GM21360 (cell line): ENCODE results near the gene TGFBR3L.
"Not testable (repeated sequence)": the region's sequence is repeated elsewhere in the genome, so short reads cannot be mapped to it uniquely, and the experiment has no call there.

Experiments
- ATAC-seq: cut with Tn5 transposase; IDR thresholded peaks from one replicate; pipeline ENCODE4 v1.9.1; 2021; ENCODE audit warnings: mild to moderate bottlenecking, moderate library complexity; ENCODE audit not compliant: unreplicated experiment

Gene TGFBR3L

GRCh38 chr19:7947939-7948338 is 33.3 kb downstream of the TGFBR3L start:
- no peak for ATAC-seq

GRCh38 chr19:7953060-7953459 is 38.4 kb downstream of the TGFBR3L start:
- no peak for ATAC-seq

- no peak for ATAC-seq
Measured at GRCh38 chr19:7953576-7953975, 38.9 kb downstream of the TGFBR3L start.

GRCh38 chr19:7955696-7956095 is 41.1 kb downstream of the TGFBR3L start:
- no peak for ATAC-seq

- no peak for ATAC-seq
Measured at GRCh38 chr19:7959211-7959610, 44.6 kb downstream of the TGFBR3L start.

- not testable (repeated sequence) for ATAC-seq
Measured at GRCh38 chr19:7961082-7961481, 46.5 kb downstream of the TGFBR3L start.

GRCh38 chr19:7961920-7962626 is 47.4 kb downstream of the TGFBR3L start:
- ATAC-seq: no peak

- ATAC-seq: no peak
Measured at GRCh38 chr19:7962644-7963268, 48.1 kb downstream of the TGFBR3L start.

- no peak for ATAC-seq
Measured at GRCh38 chr19:7963566-7963965, 48.9 kb downstream of the TGFBR3L start.

- no peak for ATAC-seq
Measured at GRCh38 chr19:7965259-7965841, 50.7 kb downstream of the TGFBR3L start.

GRCh38 chr19:7965921-7966665 is 51.5 kb downstream of the TGFBR3L start:
- no peak for ATAC-seq

GRCh38 chr19:7968008-7968795 is 53.6 kb downstream of the TGFBR3L start:
- ATAC-seq: no peak
